ENCODE results near the gene STUM. TPM values are rescaled to one million over a fixed set of nuclear protein-coding genes. Genes with fewer than 3 reads are reported as not detected.

Gene STUM
- total and polyA plus RNA-seq, 7 donors: under 0.01 to 16.9 (median 7.2) TPM

- DNase-seq: no peak
- Histone ChIP-seq H3K36me3 (peaks cover 20 to 24% (median 21%) of the 10 kb centered on the region in 4 donors), H3K4me1 (peaks cover 0 to 17% (median 14%) of the 10 kb centered on the region in 4 donors), H3K4me3 (no peak overlapping the region), H3K9me3 (no peaks in the 10 kb centered on the region), H3K27me3 (no peaks in the 10 kb centered on the region), H3K27ac (no peak overlapping the region)
- intact Hi-C loops (cut with DNase I): no loop called here
- TF ChIP-seq EP300 (IDR thresholded peaks at IDR 0.05) (no peak), POLR2A (IDR thresholded peaks at IDR 0.05) (no peak), POLR2AphosphoS5 (IDR thresholded peaks at IDR 0.05) (no peak), CTCF (IDR thresholded peaks at IDR 0.05) (no peak)
- WGBS, 2 donors: 93 to 95% methylated on average over 12 of the region's 12 CpGs
These were observed 102.6 kb downstream of the STUM start for GRCh38 chr1:226651041-226651731.

- intact Hi-C loops (cut with DNase I): no loop called here
- H3K27me3 ChIP-seq: no peaks in the 10 kb centered on the region
- H3K9me3 ChIP-seq: no peaks in the 10 kb centered on the region
- H3K36me3 ChIP-seq: peaks cover 19 to 20% (median 19%) of the 10 kb centered on the region in 4 donors
- TF ChIP-seq POLR2AphosphoS5 (IDR thresholded peaks at IDR 0.05) (no peak), CTCF (IDR thresholded peaks at IDR 0.05) (no peak), POLR2A (IDR thresholded peaks at IDR 0.05) (no peak), EP300 (IDR thresholded peaks at IDR 0.05) (no peak)
- H3K4me3 ChIP-seq: no peak overlapping the region
- WGBS, 2 donors: 89 to 95% methylated on average over 4 of the region's 4 CpGs
- no peak overlapping the region for H3K27ac ChIP-seq
- DNase-seq: peak; percentile 75
- peaks cover 0 to 12% (median 9%) of the 10 kb centered on the region in 4 donors for H3K4me1 ChIP-seq
These were observed 103.2 kb downstream of the STUM start for GRCh38 chr1:226651732-226652105.

- no peak for TF ChIP-seq CTCF (IDR thresholded peaks at IDR 0.05)
- no peak for TF ChIP-seq POLR2A (IDR thresholded peaks at IDR 0.05)
- TF ChIP-seq POLR2AphosphoS5 (IDR thresholded peaks at IDR 0.05): no peak
- no peak for TF ChIP-seq EP300 (IDR thresholded peaks at IDR 0.05)
- Histone ChIP-seq H3K36me3 (peaks cover 10 to 11% (median 10%) of the 10 kb centered on the region in 4 donors), H3K4me1 (peaks cover 0 to 4% (median 2%) of the 10 kb centered on the region in 4 donors), H3K27me3 (no peaks in the 10 kb centered on the region), H3K9me3 (no peaks in the 10 kb centered on the region), H3K27ac (no peak overlapping the region), H3K4me3 (no peak overlapping the region)
- 92 to 95% methylated on average over 6 of the region's 6 CpGs for WGBS, 2 donors
- intact Hi-C loops (cut with DNase I): no loop called here
- DNase-seq: no peak
These were observed 104.0 kb downstream of the STUM start for GRCh38 chr1:226652613-226653012.

- 62 to 87% methylated on average over 11 of the region's 11 CpGs for WGBS, 2 donors
- intact Hi-C loops (cut with DNase I): no loop called here
These were observed 104.9 kb downstream of the STUM start for GRCh38 chr1:226653311-226653921.

More at GRCh38 chr1:226653311-226653921, 104.9 kb downstream of the STUM start:
- TF ChIP-seq CTCF (IDR thresholded peaks at IDR 0.05): no peak
- no peak for TF ChIP-seq POLR2A (IDR thresholded peaks at IDR 0.05)
- TF ChIP-seq POLR2AphosphoS5 (IDR thresholded peaks at IDR 0.05): no peak
- TF ChIP-seq EP300 (IDR thresholded peaks at IDR 0.05): no peak
- H3K27me3 ChIP-seq: no peaks in the 10 kb centered on the region
- no peak for DNase-seq
- no peak overlapping the region for H3K27ac ChIP-seq
- H3K9me3 ChIP-seq: no peaks in the 10 kb centered on the region
- peaks cover 0 to 2% (median 0%) of the 10 kb centered on the region in 4 donors for H3K4me1 ChIP-seq
- H3K36me3 ChIP-seq: peaks cover 2 to 3% (median 2%) of the 10 kb centered on the region in 4 donors
- H3K4me3 ChIP-seq: no peak overlapping the region
